Measurements from ENCODE around the gene ZBTB42.
"Not testable (repeated sequence)": the region's sequence is repeated elsewhere in the genome, so short reads cannot be mapped to it uniquely, and the experiment has no call there.

The ZBTB42 gene

DNA sequence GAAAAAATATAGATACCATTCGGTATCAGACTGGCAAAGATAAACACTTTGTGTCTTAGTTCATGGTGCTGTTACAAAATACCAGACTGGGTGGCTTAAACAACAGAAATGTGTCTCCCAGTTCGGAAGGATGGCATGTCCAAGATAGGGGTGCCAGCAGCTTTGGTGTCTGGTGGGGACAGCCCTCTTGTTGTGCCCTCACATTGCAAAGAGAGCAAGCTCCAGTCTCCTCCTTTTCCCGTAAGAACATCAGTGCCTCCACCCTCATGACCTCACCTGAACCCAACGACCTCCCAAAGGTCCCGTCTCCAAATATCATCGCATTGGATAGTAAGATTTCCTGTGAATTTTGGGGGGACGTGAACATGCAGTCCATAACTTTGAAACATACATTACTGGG lies 12.4 kb downstream of the ZBTB42 start:
- no peak for DNase-seq

GRCh38 chr14:104814701-104815100 lies 13.8 kb downstream of the ZBTB42 start:
- not testable (repeated sequence) for DNase-seq

DNA sequence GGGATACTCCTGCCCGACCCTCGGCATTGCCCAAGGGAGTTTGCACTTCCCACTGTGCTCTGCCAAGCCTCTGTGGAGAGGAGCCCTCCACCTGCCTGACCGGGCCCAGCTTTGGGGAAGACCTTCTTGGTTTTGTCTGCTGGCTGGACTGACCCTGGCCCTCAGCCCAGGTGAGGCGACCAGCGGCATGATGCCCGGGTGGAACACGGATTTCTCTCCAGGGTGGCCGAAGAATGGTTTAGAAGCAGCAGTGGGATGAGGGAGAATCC lies 15.6 kb downstream of the ZBTB42 start:
- DNase-seq: no peak

DNA sequence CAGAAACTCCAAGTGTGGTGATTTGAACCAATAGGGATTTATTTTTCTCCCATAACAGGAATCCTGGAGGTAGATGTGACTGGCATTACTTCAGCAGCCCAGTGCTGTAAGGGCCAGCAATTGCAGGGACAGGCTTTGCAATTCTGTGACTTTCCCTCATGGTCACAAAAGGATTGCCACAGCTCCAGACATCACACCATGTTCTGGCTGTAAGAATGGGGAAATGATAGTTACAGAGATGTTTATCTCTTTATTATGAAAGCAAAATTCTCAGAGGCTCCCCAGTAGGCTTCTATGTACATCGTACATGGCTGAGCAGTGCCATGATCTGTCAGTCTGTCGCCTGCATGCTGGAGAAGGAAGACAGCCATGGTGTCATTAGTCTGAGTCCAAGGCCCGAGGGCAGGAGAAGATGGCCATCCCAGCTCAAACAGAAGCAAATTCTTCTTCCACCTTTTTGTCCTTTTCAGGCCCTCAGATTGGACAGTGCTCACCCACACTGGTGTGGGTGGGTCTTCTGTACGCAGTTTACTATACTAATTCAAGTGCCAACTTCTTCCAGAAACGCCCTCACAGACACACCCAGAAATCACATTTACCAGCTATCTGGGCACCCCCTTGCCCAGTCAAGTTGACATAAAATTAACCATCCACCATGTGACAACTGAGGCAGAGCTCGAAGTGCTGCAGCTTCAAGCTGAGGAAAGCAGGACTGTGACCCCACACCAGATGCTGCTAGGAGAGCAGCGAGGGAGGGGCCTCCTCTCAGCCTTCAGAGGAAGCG lies 17.2 kb downstream of the ZBTB42 start:
- DNase-seq: no peak

- no peak for DNase-seq
Measured at GRCh38 chr14:104818714-104819161, 17.8 kb downstream of the ZBTB42 start.

- DNase-seq: no peak
Measured at GRCh38 chr14:104819361-104819781, 18.5 kb downstream of the ZBTB42 start.

- no peak for DNase-seq
Measured at GRCh38 chr14:104820669-104821228, 19.8 kb downstream of the ZBTB42 start.

GRCh38 chr14:104821229-104821945 lies 20.5 kb downstream of the ZBTB42 start:
- DNase-seq: no peak

GRCh38 chr14:104821971-104822608 lies 21.2 kb downstream of the ZBTB42 start:
- no peak for DNase-seq

DNA sequence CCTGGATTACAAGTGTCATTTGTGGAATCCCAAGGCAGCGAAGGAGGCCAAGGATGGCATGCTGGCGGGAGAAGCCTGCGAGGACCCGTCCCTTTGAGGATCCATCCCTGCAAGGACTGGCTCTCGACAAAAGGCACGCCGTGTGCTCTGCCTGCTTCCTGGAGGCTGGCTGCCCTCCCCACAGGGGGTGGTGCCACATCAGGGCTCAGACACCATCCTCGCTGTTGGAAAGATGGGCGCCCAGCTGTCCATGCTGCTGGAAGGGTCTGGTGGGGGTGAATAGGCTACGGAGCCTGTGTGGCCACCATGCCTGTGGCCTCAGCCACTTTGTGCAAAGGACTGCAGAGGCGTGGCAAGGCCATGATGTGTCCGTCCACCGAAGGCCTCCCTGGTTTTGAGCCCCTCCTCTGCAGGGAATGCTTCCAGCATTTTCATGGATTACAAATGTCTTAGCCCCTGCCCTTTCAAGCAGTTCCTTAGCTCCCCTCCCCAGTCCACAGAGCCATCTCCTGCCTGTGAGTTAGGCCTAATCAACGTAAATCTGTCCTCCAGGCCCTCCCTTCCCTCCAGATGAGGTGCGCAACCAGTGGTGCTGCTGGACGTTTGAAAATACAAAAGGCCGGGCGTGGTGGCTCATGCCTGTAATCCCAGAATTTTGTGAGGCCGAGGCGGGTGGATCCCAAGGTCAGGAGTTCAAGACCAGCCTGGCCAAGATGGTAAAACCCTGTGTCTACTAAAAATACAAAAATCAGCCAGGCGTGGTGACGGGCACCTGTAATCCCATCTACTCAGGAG lies 22.1 kb downstream of the ZBTB42 start:
- no peak for DNase-seq

DNA sequence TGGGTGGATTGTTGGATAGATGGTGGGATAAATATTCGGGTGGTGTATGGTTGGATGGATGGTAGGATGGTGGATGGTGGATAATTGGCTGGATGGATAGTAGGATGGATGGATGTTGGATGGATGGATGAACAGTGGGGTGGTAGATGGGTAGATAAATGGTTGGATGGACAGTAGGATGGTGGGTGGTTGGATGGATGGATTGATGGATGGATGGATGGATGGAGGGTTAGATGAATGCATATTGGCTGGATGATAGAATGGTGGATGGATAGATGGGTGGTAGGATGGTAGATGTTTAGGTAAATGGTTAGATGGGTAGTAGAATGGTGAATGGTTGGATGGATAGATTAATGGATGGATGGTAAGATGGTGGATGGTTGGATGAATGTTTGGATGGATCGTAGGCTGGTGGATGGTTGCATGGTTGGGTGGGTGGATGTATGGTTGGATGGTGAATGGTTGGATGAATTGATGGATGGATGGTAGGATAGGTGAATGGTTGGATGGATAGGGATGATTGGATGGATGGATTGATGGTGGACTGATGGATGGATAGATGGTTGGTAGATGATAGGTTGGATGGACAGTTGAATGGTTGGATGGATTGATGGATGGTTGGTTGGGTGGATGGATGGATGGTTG lies 23.6 kb downstream of the ZBTB42 start:
- DNase-seq: no peak

DNA sequence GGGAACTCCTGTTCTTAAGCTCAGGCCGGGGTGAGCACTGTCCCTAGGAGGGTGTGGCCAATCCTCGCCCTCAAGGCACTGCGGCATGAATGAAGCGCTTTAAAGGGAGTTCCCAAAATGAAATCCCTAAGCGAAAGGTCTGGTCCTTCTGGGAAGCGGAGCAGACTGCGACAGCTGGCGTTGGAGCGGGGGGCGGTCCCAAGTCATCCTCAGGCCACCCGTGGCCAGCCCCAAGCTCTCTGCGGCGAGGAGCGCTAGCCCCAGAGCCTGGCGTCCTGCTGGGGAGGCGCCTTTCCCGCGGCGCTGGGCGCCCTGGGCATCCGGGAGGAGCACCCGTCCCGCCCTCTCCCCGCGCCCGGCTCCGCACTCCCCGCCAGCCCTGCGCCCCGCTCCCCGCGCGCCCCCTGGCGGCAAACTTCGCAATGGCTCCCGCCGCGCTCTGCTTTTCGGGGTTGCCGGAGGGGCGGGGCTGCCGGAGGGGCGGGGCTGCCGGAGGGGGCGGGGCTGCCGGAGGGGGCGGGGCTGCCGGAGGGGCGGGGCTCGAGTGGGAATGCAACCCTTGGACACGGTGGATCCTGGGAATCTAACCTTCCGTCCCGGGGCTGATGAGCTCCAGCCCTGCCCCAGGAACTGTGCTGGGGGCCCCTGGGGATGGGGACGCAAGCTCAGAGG lies 25.4 kb downstream of the ZBTB42 start:
- DNase-seq: peak; percentile 98

- no peak for DNase-seq
Measured at GRCh38 chr14:104826861-104827176, 25.9 kb downstream of the ZBTB42 start.

DNA sequence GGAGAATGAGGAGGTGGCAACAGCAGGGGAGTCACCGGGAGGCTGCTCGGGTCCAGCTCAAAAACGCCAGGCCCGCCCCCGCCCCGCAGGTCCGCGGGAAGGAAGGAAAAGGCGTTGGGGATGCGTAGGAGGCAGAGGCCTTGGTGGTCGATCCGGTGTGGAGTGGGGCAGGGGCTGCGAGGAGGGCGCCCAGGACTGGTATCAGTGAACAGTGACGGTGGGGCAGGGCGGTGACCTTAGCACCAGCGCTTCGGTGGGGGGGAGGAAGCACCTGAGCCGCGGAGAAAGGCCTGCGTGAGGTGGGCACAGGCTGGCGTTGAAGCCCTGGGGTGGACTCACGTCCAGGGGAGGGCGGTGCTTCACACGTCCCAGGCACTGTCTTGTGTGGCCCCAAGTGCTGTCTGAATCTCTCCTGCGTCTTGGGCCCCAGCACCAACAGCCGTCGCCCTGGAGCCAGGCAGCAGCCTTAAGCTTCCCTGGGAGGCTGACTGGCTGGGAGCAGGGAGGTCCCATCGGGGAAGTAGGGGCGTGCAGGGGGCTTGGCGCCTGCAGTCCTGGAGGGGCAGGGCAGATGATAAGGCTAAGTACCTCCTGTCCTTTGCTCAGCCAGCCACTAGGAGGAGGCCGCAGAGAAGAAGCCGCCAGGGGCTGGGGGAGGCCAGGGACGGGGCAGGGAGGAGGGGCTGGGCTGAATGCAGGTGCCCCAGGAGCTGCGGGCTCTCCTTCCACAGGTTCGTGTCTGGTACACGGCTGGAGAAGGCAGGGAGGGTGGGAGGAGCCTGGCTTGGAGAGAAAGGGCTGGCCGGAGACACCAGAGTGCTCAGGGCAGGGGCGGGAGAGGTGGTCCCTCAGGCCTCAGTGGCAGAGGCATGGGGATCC lies 26.5 kb downstream of the ZBTB42 start:
- peak; percentile 65 for DNase-seq

DNA sequence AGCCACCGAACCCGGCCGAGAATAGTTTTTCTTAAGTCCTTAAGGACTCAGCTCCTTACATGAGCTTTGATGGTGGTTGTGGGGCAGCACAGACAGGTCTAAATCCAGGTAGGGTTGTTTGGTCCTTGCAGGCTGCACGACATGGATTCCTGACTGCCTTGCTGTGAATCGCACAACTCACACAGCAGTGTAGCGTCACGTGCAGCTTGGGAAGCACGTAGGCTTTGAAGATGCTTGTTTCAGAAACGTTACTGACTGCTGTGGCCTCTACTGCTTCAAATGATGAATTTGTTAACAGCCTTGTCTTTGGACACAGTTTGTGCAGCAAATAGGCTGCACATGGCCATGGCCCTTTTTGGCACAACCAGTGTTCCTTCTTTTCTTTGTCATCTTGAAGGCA lies 29.9 kb downstream of the ZBTB42 start:
- no peak for DNase-seq

GRCh38 chr14:104836171-104836935 lies 35.5 kb downstream of the ZBTB42 start:
- not testable (repeated sequence) for DNase-seq

GRCh38 chr14:104841730-104842129 lies 40.8 kb downstream of the ZBTB42 start:
- no peak for DNase-seq

DNA sequence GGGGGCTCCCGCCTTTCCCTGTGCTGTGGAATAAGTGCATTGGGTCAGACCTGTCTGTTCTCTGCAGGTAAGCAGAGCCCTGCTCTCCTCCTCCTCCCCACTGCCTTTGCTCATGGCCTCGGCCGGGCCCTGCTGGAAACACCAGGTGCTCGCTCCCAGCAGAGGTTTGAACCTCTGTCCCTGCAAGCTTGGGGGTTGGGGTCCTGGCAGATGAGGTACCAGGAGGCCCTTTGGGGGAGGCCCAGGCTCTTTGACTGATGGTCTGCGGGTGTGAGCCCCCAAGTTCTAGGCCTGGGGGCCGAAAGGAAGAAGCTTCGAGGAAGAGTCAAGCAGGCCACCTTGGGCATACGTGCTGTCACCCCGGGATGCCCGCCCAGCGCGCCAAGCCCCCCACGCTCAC lies 42.1 kb downstream of the ZBTB42 start:
- no peak for DNase-seq

GRCh38 chr14:104843442-104844305 lies 42.8 kb downstream of the ZBTB42 start:
- DNase-seq: no peak

Data from stimulated activated CD8-positive, alpha-beta memory T cell treated with anti-CD3 and anti-CD28 coated beads, Interleukin-4, amount 100 ng/mL, for 48 hours (primary cell).